ENCODE results near the gene DSCAML1. TPM values are rescaled to one million over a fixed set of nuclear protein-coding genes. Genes with fewer than 3 reads are reported as not detected.

The DSCAML1 gene
- total RNA-seq, 1 experiment from 2014 or later: not detected

DNA sequence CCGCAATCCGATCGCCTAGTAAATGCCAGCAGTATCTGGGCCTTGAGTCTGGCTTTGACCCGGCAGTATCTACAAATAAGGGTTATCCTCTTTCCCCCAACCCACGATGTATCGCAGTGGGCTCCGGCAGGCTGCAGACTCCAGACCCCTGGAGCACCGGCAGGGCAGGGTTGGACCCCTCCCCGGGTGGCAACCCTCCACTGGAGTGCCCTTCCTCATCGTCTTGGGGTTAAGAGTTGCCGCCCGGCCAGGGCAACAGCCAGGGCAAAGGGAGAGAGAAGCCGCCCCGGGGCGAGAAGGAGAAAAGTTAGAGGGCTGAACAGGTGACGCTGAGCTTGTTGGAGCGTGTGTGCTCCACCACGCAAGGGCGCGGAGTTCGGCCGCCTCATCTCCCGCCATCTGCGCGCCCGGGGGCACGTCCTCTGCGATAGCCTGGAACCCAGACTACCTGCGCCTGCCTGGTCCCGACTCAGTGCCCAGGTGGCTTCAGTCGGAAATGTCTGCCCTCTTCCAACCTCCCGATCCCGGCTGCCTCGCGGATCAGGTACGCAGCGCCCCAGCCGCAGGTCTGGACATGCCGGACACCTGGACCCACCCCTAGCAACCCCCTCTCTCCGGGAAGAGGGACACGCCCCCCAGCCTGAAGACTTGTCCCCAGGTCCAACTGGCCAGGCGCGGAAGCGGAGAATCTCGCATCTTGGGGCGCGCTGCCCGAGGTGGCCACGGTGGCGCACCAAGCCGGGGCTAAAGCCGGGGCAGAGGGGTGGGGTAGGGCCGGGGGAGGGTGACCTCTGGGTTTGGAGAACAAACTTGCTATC is 1.2 kb downstream of the DSCAML1 start:
- no peak for DNase-seq (ENCODE audit: low read depth)

DNA sequence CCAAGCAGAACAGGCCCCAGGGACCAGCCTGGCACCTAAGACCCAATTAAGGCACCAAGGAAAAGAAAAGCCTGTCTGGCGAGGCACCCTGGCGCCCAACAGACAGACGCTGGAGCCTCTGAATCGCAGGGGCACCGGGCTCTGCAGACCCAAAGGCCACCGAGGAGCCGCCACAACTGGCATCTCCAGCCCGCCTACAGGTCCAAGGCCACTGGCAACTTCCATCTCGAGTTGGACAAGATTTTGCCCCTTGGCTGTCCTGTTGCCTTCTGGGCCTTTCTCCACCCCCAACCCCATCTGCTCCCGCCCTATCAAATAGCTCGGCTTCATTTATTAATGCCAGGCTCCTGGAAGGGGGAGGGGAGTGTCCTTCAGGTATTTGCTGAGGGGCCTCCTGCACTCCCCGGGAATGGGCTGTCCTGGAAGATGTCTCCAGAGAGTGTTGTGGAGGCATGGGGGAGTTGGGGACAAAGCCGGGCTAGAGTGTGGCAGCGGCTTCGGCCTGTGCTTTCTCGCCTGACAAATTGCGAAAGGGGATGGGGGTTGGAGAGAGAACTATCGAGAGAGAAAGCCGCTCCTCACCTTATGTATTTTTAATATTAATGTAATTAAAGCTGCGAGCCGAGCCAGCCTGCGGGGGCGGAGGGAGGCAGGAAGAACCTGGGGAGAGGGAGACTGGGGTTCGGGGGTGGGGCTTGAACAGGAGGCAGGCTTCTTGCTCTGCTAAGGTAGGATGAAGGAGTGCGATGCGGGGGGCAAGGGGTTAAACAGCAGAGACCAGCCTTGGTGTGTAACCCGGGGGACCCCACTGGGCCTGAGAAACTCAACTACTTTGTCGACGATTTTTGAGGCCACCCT is 2.0 kb downstream of the DSCAML1 start:
- DNase-seq (ENCODE audit: low read depth): no peak

DNA sequence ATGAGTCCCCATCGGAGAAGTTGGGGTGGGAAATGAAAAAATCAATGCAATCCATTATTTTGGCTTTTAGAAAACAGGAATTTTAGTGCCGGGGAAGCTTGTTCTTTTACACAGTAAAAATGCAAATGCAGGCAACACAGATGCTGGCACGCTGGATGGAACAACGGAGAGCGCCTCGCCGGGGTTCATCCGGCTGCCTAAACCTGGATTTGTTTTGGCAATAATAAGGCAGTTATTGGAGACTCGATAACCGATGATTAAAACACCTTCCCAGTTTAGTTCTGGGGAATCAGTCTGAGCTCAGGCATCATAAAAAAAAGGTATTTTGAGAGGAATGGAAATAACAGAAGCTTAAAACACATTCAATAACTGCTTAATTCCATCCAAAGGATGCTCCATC is 2.9 kb downstream of the DSCAML1 start:
- no peak for DNase-seq (ENCODE audit: low read depth)

GRCh38 chr11:117793583-117793982 is 3.4 kb downstream of the DSCAML1 start:
- no peak for DNase-seq (ENCODE audit: low read depth)

DNA sequence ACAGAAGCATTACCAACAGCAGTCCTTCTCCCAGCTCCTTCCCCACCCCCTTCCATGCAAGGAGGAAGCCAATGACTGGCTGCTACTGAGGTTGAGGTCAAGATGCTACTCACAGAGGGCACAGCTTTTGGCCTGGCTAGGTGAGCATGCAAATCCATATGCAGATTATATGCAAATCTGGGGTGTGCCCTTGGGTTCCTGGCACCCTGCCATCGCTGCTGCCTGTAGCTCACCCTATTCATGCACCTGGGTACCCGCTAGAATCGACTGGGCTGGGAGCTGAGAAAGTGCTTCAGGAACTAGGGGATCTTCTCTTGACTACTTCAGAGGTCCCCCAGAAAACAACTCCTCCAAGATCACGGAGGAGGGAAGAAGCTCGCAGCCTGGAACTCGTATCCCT is 4.0 kb downstream of the DSCAML1 start:
- no peak for DNase-seq (ENCODE audit: low read depth)

DNA sequence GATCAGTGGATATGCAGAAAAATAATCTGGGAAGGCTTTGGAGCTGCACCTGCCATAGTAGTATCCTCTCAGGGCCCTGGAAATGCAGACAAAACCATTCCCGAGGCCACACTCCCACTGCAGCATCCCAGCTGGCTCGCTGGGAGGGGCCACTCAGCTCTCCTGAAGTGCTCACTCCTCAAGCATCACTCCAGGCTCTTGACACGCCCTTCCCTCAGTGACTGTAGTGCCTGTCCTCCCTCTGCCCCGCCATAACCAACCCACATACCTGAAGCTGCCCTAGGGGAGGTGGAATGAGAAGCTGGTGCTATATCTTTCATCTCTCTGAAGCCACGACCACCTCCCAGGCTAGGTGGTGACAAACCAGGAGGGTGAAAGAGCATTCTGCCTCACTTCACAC is 4.8 kb downstream of the DSCAML1 start:
- no peak for DNase-seq (ENCODE audit: low read depth)

DNA sequence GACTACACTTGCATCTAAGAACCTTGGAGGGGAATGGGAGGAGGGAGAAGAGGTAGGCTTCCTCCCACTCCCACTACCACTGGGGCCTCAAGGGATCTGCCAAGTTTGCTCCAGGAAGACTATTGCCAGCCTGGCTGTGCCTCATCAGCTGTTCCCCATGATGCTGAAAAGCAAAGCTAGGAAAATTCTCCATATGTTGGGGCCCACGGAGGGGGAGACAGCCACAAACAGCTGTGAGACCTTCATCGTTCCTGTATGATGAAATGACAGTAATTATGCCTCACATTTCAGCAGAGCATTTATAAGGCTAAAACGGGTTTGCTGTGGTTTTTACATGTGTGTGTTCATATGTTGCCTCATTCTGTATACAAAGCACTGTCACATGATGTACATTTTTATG is 6.7 kb downstream of the DSCAML1 start:
- no peak for DNase-seq (ENCODE audit: low read depth)

GRCh38 chr11:117789241-117789640 is 7.8 kb downstream of the DSCAML1 start:
- DNase-seq (ENCODE audit: low read depth): no peak

DNA sequence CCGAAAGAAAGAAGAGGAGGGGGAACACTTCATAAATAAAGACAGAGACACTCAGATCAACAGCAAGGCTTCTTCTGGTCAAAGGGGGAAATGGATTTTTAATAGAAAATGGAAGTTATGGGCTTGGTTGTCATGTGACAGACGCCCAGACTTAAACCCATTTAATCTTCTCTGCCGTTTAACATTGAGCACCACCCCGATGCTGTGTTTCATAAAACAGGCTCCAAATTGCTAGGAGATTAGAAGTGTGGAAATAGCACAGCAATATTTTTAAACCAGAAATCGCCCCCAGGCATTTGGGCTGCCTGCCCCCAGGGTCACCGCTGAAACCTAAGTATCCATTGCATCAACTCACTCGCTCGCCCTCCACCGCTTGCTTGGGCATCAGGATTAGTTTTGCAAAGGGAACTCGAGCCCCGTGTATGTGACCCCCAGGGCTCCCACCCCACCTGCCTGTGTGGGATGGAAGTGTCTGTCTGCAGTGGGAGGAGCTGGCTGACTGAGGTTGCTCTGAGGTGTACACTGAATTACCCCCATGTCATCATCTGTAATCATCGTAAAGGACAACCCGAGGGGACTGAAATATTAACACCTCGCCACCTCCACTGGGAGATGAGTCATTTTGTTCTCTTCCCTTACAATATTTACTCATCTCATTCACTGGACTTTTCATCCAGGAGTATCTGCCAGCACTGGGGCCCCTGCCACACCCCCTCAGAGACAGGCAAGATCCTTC is 10.7 kb downstream of the DSCAML1 start:
- no peak for DNase-seq (ENCODE audit: low read depth)

GRCh38 chr11:117782101-117782500 is 14.9 kb downstream of the DSCAML1 start:
- DNase-seq (ENCODE audit: low read depth): no peak

GRCh38 chr11:117781627-117782026 is 15.4 kb downstream of the DSCAML1 start:
- no peak for DNase-seq (ENCODE audit: low read depth)

- no peak for DNase-seq (ENCODE audit: low read depth)
Observed at GRCh38 chr11:117780456-117780855, 16.6 kb downstream of the DSCAML1 start.

- no peak for DNase-seq (ENCODE audit: low read depth)
Observed at GRCh38 chr11:117774553-117774952, 22.5 kb downstream of the DSCAML1 start.

GRCh38 chr11:117772360-117772759 is 24.7 kb downstream of the DSCAML1 start:
- DNase-seq (ENCODE audit: low read depth): no peak

GRCh38 chr11:117771841-117772240 is 25.2 kb downstream of the DSCAML1 start:
- no peak for DNase-seq (ENCODE audit: low read depth)

DNA sequence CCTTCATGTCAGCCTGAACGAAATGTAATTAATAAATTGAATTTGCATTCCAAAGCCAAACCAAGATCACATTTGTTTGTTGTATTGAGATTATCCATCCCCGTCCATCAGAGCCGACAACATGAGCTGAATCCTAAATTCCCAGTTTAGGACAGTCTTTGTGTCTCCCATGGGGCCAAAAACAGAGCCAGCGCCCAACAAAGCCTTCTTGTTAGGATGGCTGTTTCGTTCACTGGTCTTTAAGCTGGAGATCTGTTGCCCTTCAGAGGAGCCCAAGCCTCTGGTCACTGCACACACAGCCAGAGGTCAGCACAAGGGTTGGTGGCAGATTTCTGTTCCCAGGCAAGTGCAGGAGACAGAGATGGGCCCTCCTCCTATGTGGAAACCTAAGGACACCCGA is 25.8 kb downstream of the DSCAML1 start:
- no peak for DNase-seq (ENCODE audit: low read depth)

- no peak for DNase-seq (ENCODE audit: low read depth)
Observed at GRCh38 chr11:117770061-117770460, 27.0 kb downstream of the DSCAML1 start.

DNA sequence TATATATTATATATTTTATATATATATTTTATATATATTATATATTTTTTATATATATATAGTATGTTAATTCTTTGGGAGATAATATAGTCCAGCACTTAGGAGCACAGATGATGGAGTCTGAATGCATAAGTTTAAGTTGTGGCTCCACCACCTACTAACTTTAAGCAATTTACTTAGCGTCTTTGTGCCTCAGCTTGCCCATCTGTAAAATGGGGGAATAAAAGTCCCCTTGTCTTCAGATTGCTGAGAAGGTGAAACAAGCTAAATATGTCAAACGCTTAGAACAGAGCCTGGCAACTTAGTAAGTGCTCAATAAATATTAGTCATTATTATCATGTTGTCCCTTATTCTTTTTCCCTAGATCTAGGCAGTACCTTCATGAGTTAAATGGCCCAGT is 27.5 kb downstream of the DSCAML1 start:
- DNase-seq (ENCODE audit: low read depth): no peak

DNA sequence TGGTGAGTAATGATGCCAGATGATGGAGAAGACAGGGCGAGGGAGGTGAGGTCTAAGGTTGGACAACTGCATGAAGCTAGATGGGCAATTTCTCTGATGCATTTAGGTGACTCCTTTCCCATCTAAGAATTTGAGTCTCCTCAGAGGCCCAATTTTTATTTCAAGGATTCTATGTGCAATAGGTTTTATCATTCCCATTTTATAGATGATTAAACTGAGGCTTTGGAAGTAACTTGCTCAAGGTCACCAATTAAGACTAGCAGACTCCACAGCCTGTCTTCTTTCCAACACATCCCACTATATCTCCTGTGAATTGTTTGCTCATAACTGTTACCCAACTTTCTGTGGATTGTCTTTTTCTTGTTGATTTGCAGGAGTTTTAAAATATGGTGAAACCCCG is 28.5 kb downstream of the DSCAML1 start:
- no peak for DNase-seq (ENCODE audit: low read depth)

GRCh38 chr11:117767071-117767470 is 29.9 kb downstream of the DSCAML1 start:
- DNase-seq (ENCODE audit: low read depth): no peak

- DNase-seq (ENCODE audit: low read depth): no peak
Observed at GRCh38 chr11:117766576-117766975, 30.4 kb downstream of the DSCAML1 start.

- DNase-seq (ENCODE audit: low read depth): no peak
Observed at GRCh38 chr11:117766026-117766425, 31.0 kb downstream of the DSCAML1 start.
